ENCODE data around the gene EBI3.
"Not testable (repeated sequence)": the region's sequence is repeated elsewhere in the genome, so short reads cannot be mapped to it uniquely, and the experiment has no call there.

GRCh38 chr19:4274321-4274686 is 45.0 kb downstream of the EBI3 start:
- not testable (repeated sequence) for TF ChIP-seq EZH2 (IDR thresholded peaks at IDR 0.05); POLR2AphosphoS5 (IDR thresholded peaks at IDR 0.05; ENCODE audit: borderline replicate concordance, low read depth, low read length); FOXP2 (optimal IDR thresholded peaks at IDR 0.05; ENCODE audit: control extremely low read depth, extremely low read length, insufficient read depth)

Data from SK-N-MC (cell line).